OCI-LY7 (cell line): ENCODE results near the gene PDGFB.

Source experiments
- EZH2phosphoT487 ChIP-seq: fragments of 200-600 bp; sonication (generic); IDR thresholded peaks from 2 replicates; pipeline ENCODE4 v1.6.1; 2018; ENCODE audit warnings: low read depth, borderline replicate concordance, mild to moderate bottlenecking, mixed run types, antibody characterized with exemption, low read length, moderate library complexity, mixed read lengths
- TF ChIP-seq, protein P1 (sequence below): fragments of 200-600 bp; sonication (generic); conservative IDR thresholded peaks from 2 replicates; pipeline ENCODE4 v1.5.1; 2014; ENCODE audit warnings: mild to moderate bottlenecking, antibody characterized with exemption, low read length, moderate library complexity, mixed read lengths

DNA sequence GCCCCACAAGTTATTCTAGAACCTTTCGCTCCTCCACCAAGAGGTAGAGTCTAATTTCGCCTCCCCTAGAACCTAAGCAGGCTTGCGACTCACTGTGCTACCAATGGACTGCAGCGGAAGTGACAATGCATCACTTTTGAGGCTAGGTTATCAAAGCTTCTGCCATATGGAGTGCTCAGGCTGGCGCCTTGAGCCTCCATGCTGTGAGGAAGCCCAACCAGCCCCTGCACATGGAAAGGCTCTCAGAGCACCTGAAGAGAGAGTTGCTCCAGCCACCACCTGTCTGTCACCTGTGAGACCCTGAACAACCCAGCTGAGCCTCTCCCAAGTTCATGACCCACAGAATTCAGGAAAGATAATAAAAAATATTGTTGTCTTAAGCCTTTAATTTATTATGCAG, 63.0 kb downstream of the PDGFB start:
- TF ChIP-seq, protein P1, sequence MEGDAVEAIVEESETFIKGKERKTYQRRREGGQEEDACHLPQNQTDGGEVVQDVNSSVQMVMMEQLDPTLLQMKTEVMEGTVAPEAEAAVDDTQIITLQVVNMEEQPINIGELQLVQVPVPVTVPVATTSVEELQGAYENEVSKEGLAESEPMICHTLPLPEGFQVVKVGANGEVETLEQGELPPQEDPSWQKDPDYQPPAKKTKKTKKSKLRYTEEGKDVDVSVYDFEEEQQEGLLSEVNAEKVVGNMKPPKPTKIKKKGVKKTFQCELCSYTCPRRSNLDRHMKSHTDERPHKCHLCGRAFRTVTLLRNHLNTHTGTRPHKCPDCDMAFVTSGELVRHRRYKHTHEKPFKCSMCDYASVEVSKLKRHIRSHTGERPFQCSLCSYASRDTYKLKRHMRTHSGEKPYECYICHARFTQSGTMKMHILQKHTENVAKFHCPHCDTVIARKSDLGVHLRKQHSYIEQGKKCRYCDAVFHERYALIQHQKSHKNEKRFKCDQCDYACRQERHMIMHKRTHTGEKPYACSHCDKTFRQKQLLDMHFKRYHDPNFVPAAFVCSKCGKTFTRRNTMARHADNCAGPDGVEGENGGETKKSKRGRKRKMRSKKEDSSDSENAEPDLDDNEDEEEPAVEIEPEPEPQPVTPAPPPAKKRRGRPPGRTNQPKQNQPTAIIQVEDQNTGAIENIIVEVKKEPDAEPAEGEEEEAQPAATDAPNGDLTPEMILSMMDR: no peak
- TF ChIP-seq EZH2phosphoT487: no peak
